T-helper 2 cell (primary cell): Measurements from ENCODE around the gene NELFCD.
A peak's percentile ranks its signal among the peaks of the same experiment; 100 is the strongest.
"Not testable (repeated sequence)": the region's sequence is repeated elsewhere in the genome, so short reads cannot be mapped to it uniquely, and the experiment has no call there.

ENCODE experiments used
- DNase-seq, 5 experiments: peaks; one replicate each; pipeline versions ENCODE4 v3.0.0 to v3.0.0-alpha.2; 2012 to 2022

NELFCD gene

DNA sequence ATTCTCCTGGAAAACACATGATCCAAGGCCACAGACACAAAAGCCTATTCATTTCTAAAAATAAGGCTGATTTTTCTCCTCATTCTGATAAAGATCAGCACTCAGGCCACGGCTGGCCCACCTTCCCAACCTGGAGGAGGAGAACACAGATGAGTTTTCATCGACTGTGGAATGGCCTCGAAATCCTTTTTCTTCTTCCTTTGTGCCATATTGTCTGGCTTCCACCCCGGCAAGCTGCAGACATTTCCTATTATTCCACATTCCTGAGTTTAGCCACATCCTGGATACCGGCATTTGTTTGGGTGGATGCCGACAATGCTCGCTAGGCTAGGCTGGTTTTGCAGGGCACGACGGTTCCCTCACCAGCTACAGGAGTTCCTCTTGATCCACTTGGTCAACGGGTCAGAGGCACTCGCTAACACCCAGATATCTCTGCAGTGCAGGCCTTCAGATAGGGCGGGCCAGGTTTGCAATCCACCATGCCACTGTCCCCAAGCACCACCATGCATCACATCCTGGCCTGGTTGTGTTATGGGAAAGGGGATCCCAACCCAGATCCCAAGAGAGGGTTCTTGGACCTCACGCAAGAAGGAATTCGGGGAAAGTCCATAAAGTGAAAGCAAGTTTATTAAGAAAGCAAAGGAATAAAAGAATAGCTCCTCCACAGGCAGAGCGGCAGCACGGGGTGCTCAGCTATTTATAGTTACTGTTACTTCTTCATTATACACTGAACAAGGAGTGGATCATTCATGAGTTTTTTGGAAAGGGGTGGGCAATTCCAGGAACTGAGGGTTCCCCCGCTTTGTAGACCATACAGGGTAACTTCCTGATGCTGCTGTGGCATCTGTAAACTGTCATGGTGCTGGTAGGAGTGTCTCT is 30.2 kb downstream of the NELFCD start:
- DNase-seq, result peak in 1 of 5 experiments; percentile 38

DNA sequence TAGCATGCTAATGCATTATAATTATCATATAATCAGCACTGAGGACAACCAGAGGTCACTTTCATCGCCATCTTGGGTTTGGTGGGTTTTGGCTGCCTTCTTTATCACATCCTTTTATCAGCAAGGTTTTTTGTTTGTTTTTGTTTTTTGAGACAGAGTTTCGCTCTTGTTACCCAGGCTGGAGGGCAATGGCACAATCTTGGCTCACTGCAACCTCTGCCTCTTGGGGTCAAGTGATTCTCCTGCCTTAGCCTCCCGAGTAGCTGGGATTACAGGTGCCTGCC is 30.8 kb downstream of the NELFCD start:
- not testable (repeated sequence) for DNase-seq

DNA sequence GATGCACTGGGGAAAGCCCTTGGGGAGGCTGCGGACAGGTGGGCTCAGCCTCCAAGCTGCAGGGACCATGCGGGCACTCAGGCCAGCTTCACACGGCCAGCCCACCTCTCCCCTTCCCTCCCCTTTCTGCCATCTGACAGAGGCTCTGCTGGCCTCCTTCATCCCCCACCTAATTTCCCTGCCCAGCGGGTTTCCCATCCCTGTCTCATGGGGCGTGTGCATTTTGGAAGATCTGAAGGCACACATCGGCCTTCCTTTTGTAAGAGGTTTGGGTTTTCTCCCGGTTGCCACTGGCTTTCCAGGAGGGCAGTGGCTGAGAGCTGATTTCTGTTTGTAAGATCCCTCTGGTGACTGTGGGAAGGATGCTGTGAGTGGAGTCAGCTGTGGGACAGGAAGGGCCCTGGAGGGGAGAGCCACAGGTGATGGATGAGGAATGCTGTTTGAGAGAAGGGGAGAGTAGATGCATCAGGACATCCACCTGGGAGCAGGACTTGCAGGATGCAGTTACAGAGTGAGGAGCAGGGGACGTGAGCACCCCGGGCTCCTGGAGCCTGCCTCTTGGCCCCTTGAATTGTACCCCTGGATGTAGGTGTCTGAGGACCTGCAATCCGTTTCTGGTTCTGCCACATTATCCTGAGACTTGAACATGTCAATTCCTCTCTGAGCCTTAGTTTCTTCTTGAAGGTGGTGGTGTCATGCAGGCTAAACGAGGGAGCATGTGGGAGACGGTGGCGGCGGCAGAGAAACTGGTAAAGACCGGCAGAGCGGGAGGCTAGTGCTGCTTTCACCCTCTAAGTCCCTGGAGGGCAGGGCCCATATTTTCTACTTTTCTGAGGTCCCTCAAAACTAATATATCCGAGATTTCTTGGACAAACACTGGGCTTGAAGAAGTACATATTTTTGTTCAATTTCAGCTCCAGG is 32.2 kb downstream of the NELFCD start:
- no peak for DNase-seq

DNA sequence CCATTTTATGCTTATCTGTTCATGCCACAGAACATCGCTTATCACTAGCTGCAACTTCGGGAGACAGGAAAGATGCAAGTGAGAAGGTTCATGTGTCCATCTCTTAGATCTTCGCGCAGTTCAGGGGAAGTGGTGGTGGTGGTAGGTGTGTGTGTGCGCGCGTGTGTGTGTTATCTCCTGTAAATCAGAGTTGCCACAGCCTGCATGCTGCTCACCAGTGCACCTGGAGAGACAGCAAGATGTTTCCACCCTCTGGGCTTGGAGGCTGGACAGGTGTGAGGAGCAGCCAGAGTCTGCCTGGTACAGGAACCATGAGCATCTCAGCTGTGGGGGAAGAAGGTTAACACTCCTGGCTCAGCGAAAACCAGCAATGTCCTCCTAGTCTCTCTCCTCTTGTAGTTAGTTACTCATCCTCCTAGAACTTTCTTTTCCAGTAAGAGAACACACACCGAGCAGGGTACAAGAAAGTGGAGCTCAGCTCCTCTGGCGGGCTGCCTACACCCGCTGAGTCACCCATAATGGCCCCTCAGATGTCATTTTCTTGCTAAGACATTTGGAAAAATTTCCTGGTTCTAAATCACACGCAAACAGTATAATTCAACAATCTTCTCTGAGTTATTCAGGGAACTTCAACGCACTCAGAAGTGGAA is 33.0 kb downstream of the NELFCD start:
- peak in 2 of 5 experiments; percentile 47 to 93 for DNase-seq

DNA sequence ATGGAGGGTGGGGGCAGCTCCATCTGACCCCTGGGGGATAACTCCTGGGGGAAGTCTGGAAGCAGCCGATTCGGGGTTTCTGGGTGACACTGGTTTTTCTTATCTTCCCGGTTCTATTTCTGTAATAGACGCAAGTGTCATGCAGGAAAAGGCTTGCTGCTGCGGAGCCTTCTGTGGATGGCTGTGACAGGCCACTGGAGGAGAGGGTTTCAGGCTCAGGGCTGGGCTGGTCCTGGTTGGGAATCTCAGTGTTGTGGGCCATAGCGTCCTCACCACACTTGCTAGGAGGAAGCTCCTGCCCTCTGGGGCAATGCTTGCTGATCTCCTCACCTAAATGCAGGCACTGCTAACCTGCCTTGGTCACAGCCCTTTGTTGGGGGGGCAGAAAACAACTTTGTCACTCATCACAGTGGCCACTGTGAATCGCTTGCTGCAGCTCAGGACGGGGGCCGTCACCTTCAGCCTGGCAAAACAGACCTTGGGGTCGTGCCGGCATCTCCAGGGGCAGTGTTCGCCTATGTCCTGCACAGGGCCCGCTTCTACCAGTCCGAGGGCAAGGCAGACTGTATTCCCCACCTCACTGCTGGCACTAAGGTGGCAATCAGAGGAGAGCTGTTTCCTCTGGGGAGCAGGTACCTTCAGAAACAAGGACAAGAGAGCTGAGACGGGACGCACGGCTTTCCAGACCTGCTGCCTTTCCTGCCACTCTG is 33.8 kb downstream of the NELFCD start:
- no peak for DNase-seq

DNA sequence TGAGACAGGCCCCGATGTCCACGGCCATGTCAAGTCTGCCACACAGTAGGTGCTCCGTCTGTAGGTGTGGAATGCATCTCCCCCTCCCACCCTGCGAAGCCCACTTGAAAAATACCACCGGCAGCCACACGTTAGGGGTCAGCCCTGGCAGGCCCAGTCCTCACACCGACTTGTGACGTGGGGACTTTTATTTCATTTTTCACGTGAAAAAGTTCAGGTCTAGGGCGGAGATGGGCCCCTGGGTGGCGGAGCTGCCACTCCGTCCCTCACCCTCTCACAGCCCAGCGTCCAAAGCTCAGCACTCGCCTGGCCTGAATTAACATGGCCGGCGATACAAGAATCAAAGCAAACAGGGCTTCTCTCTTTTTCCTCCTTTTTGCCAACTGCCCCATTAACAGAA is 34.4 kb downstream of the NELFCD start:
- no peak for DNase-seq

DNA sequence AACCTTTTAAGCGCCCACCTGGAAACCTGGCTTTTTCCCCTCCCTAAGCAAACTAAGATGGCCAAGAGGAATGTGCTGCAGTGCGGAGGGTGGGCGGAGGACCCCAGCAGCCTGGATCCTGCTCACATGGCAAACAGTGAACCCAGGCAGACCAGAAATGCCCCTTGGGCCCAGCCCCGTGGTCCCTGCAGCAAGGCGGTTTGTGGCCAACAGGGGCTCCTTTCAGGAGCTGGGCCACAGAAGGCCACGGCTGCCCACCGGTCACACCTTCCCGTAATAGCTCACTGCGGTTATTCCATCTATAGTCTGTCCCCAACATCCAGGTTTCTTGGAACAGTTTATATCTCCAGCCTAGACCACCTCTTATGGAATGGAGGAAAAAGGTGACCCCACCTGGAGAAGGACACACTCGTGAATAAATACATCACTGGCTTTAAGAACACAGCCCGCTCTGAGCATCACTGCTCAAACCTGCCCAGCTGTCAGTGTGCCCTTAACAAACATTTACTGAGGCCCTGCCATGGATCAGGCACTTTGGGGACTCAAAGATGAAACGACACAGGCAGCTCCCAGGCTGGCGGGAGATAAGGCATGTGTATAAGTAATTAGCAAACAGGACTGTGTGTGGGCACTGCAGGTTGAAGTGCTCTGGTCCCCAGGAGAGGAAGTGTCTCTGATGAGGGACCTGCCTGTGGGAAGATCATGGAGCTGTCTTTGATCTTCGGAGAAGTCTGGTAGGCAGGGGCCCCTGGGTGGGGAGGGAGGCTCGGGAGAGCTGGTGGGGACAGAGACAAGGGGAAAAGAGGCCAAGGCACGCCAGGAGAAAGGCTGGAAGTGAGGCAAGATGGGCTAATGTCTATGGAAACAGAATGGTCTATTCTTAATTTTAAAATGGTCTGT is 35.0 kb downstream of the NELFCD start:
- DNase-seq, result no peak

DNA sequence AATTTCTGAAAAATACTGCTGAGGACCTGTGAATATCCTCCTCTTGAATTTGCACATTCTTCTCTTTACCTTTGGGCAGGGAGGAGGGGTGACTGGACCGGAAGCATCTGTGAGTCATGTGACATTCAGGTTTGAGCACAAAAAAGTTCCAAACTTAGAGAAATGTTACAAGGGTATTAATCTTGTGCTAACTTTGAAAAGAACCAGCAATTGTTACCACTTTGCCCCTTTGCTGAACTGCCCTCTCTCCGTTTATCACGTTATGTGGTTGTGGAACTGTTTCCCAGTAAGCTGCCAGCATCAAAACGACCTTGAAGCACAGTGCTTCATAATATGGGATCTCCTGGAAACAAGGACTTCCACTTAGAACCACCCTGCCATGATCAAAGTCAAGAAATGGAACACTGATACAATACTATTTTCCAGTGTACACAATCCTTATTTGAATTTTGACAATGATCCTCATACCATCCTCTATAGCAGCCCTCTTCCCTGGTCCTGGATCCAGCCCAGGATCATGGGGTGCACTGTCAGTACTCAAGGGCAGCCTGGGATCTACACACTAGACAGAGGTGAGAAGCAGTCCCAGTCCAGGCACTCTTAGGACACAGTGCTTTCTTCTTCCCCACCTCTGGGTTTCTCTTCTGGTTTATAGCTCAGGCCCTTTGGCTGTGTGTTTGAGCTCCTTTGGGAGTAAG is 35.9 kb downstream of the NELFCD start:
- DNase-seq, result peak in 1 of 5 experiments; percentile 35

DNA sequence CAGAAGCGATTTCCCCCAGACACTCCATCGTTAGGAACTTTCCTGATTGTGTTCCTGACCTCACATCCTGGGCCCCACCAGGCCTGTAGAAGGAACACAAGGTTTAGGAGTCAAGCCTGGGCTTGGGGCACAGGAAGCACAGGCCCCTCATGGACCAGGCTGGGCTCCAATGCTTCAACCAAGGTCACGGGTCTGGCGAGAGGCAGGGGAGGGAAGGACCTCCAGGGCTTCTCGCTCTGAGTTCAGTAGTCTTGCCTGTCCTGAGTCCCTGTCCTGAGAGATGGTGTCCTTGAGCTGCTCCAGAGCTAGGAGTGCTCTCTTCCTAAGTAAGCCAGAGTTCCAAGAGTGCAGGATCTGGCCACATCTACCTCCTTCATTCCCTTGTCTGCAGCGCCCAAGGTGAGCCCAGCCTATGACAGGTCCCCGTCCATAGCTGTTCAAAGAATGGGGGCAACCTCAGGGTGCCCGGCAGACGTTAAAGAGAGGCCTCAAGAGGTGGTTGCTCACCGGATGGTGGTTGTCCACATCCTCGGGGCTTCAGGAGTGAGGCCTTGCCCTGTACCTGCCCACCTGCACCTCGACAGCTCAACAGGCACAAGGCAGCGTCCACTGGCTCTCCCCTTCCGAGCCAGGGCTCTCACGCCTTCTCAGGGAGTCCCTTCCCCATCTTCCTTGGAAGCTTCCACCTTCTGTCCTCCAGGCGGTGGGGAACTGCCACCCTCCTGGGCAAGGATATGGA is 36.6 kb downstream of the NELFCD start:
- DNase-seq, result no peak

DNA sequence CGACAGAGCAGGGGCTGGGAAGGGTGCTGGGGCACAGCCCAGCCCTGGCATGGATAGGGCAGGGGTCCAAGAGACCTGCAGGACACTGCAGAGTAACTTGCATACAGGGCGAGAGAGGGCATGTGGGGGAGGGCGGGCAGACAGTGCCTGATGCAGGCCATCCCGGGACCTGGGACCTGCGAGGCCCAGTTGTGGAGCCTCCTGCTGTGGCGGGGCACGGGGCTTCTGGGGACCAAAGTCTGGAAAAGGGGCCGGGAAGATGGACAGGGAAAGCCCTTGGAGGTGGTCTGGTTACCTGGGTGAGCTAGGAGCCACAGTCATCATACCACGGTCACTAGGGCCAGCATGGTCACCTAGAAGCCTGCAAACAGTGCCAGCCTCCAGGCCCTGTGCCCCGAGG is 37.8 kb downstream of the NELFCD start:
- DNase-seq, result no peak

DNA sequence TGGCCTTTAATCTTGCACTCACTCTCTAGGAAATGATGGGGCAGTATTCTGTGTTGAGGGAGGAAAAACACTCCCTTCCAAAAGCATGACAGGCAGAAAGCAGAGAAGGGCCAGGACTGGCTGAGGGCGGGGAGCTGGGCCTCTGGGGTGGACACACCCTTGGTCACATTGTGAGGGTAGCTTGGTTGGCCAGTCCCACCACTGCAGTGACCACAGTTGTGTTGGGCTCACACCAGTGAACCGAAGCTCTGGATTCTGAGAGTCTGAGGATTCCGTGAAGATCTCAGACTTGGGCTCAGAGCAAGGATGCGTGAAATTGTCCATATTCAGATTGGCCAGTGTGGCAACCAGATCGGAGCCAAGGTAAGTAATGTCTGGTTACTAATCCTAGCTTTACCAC is 38.2 kb downstream of the NELFCD start, which contains the start of gene TUBB1:
Gene TUBB1, plus strand, starts transcription at position 213 of the 400 bp plus-strand sequence. Its CDS starts 94 bp downstream, at position 307.
- DNase-seq, result no peak

DNA sequence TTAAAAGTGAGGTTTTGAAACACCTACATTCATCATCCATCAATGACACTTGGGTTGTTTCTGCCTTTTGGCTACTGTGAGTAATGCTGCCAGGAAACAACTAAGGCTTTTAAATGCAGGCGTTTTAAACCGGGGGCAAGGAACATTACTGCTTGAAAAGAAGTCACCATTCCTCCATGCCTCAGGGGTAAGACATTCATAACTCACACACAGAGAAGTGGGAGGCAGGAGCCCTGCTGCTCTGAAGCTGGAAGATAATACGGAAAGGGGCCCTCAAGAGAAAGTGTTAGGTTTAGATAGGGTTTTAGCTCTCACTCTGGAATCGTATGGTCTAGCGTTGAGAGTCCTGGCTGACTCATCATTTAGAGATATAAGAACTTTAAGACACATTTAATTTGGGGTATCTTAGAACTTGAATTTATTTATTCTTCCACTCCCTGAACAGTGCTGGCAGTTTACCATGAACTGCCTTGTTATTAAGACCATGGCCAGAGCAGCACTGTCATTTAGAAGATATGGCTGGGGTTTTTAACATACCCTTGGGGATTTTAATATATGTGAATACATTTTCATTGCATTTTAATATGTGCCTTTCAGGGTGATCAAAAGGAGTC is 40.0 kb downstream of the NELFCD start:
- no peak for DNase-seq

DNA sequence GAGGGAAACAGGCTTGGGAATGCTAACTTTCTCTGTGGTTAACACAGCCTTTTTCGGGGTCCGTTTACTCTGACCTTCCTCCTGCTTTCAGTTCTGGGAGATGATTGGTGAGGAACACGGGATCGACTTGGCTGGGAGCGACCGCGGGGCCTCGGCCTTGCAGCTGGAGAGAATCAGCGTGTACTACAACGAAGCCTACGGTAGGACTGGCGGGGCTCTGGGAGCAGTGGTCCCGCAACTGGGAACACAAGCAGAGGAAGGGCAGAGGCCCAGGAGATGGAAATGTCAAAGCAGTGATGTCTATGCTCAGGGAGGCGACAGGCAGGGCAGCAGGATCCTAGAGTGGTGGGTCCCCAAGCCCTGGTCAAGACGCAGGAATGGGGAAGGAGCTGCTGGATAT is 41.7 kb downstream of the NELFCD start:
- no peak for DNase-seq

DNA sequence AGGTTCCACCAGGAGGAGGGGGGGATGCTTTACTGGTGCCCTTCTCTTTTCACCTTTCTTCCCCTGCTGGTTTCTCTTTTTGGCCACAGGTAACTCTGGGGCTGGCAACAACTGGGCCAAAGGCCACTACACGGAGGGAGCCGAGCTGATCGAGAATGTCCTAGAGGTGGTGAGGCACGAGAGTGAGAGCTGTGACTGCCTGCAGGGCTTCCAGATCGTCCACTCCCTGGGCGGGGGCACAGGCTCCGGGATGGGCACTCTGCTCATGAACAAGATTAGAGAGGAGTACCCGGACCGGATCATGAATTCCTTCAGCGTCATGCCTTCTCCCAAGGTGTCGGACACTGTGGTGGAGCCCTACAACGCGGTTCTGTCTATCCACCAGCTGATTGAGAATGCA is 42.6 kb downstream of the NELFCD start:
- no peak for DNase-seq

DNA sequence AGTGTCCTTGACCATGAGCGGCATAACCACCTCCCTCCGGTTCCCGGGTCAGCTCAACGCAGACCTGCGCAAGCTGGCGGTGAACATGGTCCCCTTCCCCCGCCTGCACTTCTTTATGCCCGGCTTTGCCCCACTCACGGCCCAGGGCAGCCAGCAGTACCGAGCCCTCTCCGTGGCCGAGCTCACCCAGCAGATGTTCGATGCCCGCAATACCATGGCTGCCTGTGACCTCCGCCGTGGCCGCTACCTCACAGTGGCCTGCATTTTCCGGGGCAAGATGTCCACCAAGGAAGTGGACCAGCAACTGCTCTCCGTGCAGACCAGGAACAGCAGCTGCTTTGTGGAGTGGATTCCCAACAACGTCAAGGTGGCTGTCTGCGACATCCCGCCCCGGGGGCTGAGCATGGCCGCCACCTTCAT is 43.1 kb downstream of the NELFCD start:
- no peak for DNase-seq

DNA sequence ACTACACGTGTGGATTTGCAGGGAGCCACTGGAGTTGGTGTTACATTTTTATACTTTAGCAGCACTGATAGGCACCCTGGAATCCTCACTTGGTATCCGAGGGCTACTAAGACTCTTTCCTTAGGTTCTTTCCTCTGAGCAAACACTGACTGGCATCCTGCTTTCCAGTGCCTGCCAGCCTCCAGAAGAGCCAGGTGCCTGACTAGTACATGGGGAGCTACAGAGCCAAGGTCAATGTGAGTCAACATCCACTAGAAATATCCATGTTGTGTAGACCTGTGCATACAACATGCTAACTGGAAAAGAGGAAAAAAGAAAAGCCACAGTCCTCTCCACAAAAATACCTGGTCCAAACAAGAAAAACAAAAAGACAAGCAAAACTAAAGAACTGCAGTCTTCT is 44.0 kb downstream of the NELFCD start:
- no peak for DNase-seq

DNA sequence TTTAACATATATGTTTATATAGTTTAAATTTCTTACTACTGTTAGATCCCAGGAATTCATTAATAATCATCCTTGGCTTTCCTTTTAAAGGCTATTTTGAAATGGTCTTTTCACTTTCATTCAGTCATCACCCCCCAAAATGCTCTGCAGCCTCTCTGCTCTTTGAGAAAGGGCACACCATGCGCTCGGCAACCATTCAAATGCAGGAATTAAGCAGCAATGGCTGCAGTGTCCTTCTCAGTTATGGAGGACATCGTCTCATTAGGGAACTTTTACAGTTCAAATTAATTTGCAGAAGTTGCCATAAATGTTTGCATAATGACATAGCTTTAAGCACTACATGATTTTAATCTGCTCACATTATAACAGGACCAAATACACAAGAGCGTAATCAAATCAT is 44.5 kb downstream of the NELFCD start:
- no peak for DNase-seq

DNA sequence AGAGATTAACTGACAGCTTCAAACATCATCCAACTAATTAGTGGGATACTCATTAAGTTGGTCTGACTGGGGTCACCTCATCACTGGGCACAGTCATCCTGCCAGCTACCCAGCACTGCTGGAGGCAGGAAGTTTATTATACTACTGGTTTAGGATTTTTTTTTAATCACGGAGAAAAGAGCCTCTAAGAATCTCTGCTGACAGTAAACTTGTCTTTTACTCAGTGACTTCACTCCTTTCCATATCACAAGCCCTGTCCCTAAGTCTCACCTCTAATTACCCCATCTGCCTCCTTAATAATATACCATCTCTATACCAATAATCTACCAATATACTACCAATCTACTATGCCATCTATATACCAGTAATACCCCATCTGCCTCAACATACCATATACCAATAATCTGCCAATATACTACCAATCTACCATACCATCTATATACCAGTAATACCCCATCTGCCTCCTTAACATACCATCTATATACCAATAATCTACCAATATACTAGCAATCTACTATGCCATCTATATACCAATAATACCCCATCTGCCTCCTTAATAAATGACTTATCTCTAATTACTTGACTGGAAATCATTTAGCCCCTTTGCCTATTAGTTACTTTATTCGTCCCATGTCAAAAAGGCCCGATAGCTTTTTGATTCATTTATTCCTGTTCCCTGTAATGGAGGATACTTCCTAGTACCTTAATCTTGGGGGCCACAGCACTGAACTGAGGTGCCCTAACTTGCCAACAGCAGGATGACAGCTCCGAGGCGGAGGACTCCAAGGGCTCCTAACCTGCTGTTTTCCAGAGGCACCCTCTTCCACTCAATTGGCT is 46.1 kb downstream of the NELFCD start:
- DNase-seq, result no peak
